PC-3 (cell line): Measurements from ENCODE around the gene STAG3. TPM values are rescaled to one million over a fixed set of nuclear protein-coding genes. Genes with fewer than 3 reads are reported as not detected.
A peak's percentile ranks its signal among the peaks of the same experiment; 100 is the strongest.

ENCODE experiments used
- ATAC-seq: fragments of 200-7000 bp; cut with Tn5 transposase; 2 replicates; pipeline ENCODE4 v1.9.1; 2020; ENCODE audit warnings: mild to moderate bottlenecking, moderate library complexity
- BruUV-seq: library from RNA; stranded (reverse); fragments of 400-500 nt; replicated peaks from 2 replicates; lab custom pipeline; 2021; lab: Mats Ljungman, UMichigan
- CTCF ChIA-PET: fragments of 300-600 bp; sonication (Branson Sonifier 250); formaldehyde crosslinking; loops from one replicate; lab custom pipeline; 2022; ENCODE audit warnings: antibody characterized with exemption; lab: Charles Lee
- POLR2A ChIA-PET: fragments of 300-600 bp; sonication (Branson Sonifier 250); formaldehyde crosslinking; loops from one replicate; lab custom pipeline; 2022; ENCODE audit warnings: antibody characterized with exemption; ENCODE audit not compliant: unreplicated experiment; lab: Charles Lee
- DNase-seq: peaks from one replicate; pipeline ENCODE4 v3.0.0-alpha.2; 2015
- H2AFZ ChIP-seq: fragments of 300-600 bp; sonication (generic); 2 replicates; pipeline ENCODE4 v1.6.0; 2016; ENCODE audit warnings: antibody characterized with exemption, low read length
- H3F3A ChIP-seq: fragments of 300-600 bp; sonication (generic); one replicate; pipeline ENCODE4 v1.6.0; 2017; ENCODE audit warnings: antibody characterized with exemption, low read length, control low read depth, mild to moderate bottlenecking; ENCODE audit not compliant: unreplicated experiment
- H3K27ac ChIP-seq: fragments of 300-600 bp; sonication (generic); 2 replicates; pipeline ENCODE4 v1.5.1; 2016; ENCODE audit warnings: mild to moderate bottlenecking, low read length
- H3K27me3 ChIP-seq: fragments of 300-600 bp; sonication (generic); 2 replicates; pipeline ENCODE4 v1.6.1; 2016; ENCODE audit warnings: low read length, mixed read lengths
- H3K36me3 ChIP-seq: fragments of 300-600 bp; sonication (generic); 2 replicates; pipeline ENCODE4 v1.6.1; 2016; ENCODE audit warnings: low read depth, mixed run types, low read length, mixed read lengths
- H3K4me1 ChIP-seq: fragments of 300-600 bp; sonication (generic); 2 replicates; pipeline ENCODE4 v1.5.1; 2016; ENCODE audit warnings: low read length; ENCODE audit not compliant: insufficient read depth
- H3K4me2 ChIP-seq: fragments of 300-600 bp; sonication (generic); 2 replicates; pipeline ENCODE4 v1.6.0; 2016; ENCODE audit warnings: low read length
- H3K4me3 ChIP-seq: fragments of 300-600 bp; sonication (generic); 2 replicates; pipeline ENCODE4 v1.5.1; 2016; ENCODE audit warnings: mild to moderate bottlenecking, low read length, mixed read lengths
- H3K79me2 ChIP-seq: fragments of 300-600 bp; sonication (generic); 2 replicates; pipeline ENCODE4 v1.6.1; 2017; ENCODE audit warnings: low read length, mixed read lengths
- H3K9ac ChIP-seq: fragments of 300-600 bp; sonication (generic); 2 replicates; pipeline ENCODE4 v1.6.0; 2016; ENCODE audit warnings: mild to moderate bottlenecking, low read length
- H3K9me2 ChIP-seq: fragments of 300-600 bp; sonication (generic); replicated peaks from 2 replicates; pipeline ENCODE4 v1.6.1; 2016; ENCODE audit warnings: mixed run types, low read length, mixed read lengths
- H3K9me3 ChIP-seq: fragments of 300-600 bp; sonication (generic); 2 replicates; pipeline ENCODE4 v1.6.1; 2016; ENCODE audit warnings: low read length, mixed read lengths
- H4K20me1 ChIP-seq: fragments of 300-600 bp; sonication (generic); 2 replicates; pipeline ENCODE4 v1.6.1; 2016; ENCODE audit warnings: low read length, mixed read lengths
- EZH2 ChIP-seq: fragments of 300-600 bp; sonication (generic); IDR thresholded peaks from one replicate; pipeline ENCODE4 v1.6.1; 2017; ENCODE audit warnings: antibody characterized with exemption, mild to moderate bottlenecking, low read length; ENCODE audit not compliant: unreplicated experiment
- EZH2phosphoT487 ChIP-seq: fragments of 300-600 bp; sonication (generic); IDR thresholded peaks from 2 replicates; pipeline ENCODE4 v1.6.1; 2018; ENCODE audit warnings: mild to moderate bottlenecking, antibody characterized with exemption, low read length, borderline replicate concordance
- intact Hi-C: fragments of 100-400 bp; cut with micrococcal nuclease; formaldehyde crosslinking; loops from 2 replicates; pipeline ENCODE4 v1.9.0; 2023
- total RNA-seq: library from RNA; depleted of rRNA; stranded (reverse); fragments of >200 nt; gene quantifications from 2 replicates; pipeline ENCODE4 v1.2.3, GENCODE V29; 2014
- TF ChIP-seq, protein P1 (sequence below): fragments of 300-600 bp; sonication (generic); conservative IDR thresholded peaks from 2 replicates; pipeline ENCODE4 v1.5.1; 2017; ENCODE audit warnings: antibody characterized with exemption, low read depth, mild to moderate bottlenecking, low read length

Gene STAG3
- total RNA-seq, 1 experiment from 2014 or later, result 0.07 TPM

DNA sequence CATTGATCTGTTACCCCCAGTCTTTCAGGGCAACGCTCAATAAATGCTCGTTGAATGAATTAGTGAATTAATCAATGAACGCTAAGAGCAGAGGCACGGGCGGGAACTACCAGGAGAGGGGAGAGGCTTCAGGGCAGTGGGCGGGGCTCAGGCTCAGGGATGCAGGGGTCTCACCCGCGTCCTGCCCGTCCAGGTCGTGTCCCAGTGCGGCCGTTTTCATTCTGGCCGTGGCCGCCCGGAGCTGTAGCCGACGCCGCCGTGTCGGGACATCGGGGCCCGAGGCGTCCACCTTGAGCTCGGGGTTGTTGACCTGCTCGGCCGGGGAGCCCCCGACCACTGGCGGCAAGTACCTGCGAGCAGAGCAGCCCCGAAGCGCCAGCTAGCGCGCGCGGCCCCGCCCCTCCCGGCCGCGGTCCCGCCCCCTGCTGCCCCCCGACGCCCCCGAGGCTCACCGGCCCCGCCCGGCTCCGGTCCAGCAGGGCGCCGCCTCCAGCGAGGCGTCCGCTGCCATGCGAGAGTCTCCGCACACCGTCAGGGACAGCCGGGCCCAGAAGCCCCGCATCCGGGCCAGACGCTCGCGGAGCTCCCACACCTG is 6.5 kb upstream of the STAG3 start:
- CTCF ChIA-PET, result no interaction called here

DNA sequence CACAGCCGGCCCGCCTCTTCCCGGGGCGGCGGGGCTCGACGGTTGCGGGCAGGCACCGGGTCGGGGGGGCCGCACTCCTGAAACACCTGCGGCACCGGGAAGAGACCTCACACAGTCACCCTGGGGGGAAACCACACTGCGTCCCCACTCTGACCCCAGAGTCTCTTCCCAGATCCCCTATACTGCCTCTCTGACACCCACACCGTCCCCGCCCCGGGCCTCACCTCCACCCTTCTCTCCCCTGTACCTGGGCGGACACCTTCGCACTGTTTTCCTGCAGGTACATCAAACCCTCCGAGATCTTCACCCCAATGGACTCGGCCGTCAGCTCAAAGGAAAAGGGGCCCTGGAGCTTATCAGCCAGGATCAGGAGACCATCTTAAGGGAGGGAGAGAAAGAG is 5.9 kb upstream of the STAG3 start:
- DNase-seq (no peak), ATAC-seq (no peak)
- TF ChIP-seq, protein P1, sequence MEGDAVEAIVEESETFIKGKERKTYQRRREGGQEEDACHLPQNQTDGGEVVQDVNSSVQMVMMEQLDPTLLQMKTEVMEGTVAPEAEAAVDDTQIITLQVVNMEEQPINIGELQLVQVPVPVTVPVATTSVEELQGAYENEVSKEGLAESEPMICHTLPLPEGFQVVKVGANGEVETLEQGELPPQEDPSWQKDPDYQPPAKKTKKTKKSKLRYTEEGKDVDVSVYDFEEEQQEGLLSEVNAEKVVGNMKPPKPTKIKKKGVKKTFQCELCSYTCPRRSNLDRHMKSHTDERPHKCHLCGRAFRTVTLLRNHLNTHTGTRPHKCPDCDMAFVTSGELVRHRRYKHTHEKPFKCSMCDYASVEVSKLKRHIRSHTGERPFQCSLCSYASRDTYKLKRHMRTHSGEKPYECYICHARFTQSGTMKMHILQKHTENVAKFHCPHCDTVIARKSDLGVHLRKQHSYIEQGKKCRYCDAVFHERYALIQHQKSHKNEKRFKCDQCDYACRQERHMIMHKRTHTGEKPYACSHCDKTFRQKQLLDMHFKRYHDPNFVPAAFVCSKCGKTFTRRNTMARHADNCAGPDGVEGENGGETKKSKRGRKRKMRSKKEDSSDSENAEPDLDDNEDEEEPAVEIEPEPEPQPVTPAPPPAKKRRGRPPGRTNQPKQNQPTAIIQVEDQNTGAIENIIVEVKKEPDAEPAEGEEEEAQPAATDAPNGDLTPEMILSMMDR, result no peak
- TF ChIP-seq EZH2phosphoT487 (no peak), EZH2 (no peak)
- no peaks in the 10 kb centered on the region for H4K20me1 ChIP-seq
- H3K9ac ChIP-seq, result no peak overlapping the region
- H3K4me1 ChIP-seq, result peaks cover 14% of the 10 kb centered on the region; the same call in 1 of the 2 replicates
- peak overlapping the region; percentile 83; the same call in 1 of the 2 replicates for H3K4me2 ChIP-seq
- CTCF ChIA-PET, result no interaction called here
- no peaks in the 10 kb centered on the region for H3K36me3 ChIP-seq
- 0 out of 2 replicates have a peak overlapping the region, but pooled peaks have one; percentile 64 for H2AFZ ChIP-seq
- POLR2A ChIA-PET, result no interaction called here
- no peaks in the 10 kb centered on the region for H3F3A ChIP-seq
- no peak overlapping the region for H3K27ac ChIP-seq
- H3K9me2 ChIP-seq, result no peaks in the 10 kb centered on the region
- no peaks in the 10 kb centered on the region for H3K27me3 ChIP-seq
- peak overlapping the region; percentile 61; the same call in 1 of the 2 replicates for H3K4me3 ChIP-seq
- BruUV-seq, result no TSS peak
- H3K9me3 ChIP-seq, result no peaks in the 10 kb centered on the region
- intact Hi-C loops, result no loop called here
- no peaks in the 10 kb centered on the region for H3K79me2 ChIP-seq

More for the DNA sequence above, 6.5 kb upstream of the STAG3 start:
- BruUV-seq, result no TSS peak
- peak overlapping the region; percentile 64; the same call in 1 of the 2 replicates for H2AFZ ChIP-seq
- TF ChIP-seq EZH2phosphoT487 (no peak), EZH2 (no peak)
- TF ChIP-seq, protein P1, result no peak
- H3K79me2 ChIP-seq, result no peaks in the 10 kb centered on the region
- DNase-seq (no peak), ATAC-seq (peak; percentile 26)
- H4K20me1 ChIP-seq, result no peaks in the 10 kb centered on the region
- H3K27me3 ChIP-seq, result no peaks in the 10 kb centered on the region
- POLR2A ChIA-PET, result no interaction called here
- no peak overlapping the region for H3K9ac ChIP-seq
- intact Hi-C loops, result no loop called here
- peaks cover 8% of the 10 kb centered on the region; the same call in 1 of the 2 replicates for H3K4me1 ChIP-seq
- H3K4me3 ChIP-seq, result peak overlapping the region; percentile 61
- H3K9me3 ChIP-seq, result no peaks in the 10 kb centered on the region
- H3F3A ChIP-seq, result no peaks in the 10 kb centered on the region
- H3K9me2 ChIP-seq, result no peaks in the 10 kb centered on the region
- peak overlapping the region; percentile 83 for H3K4me2 ChIP-seq
- no peak overlapping the region for H3K27ac ChIP-seq
- no peaks in the 10 kb centered on the region for H3K36me3 ChIP-seq

DNA sequence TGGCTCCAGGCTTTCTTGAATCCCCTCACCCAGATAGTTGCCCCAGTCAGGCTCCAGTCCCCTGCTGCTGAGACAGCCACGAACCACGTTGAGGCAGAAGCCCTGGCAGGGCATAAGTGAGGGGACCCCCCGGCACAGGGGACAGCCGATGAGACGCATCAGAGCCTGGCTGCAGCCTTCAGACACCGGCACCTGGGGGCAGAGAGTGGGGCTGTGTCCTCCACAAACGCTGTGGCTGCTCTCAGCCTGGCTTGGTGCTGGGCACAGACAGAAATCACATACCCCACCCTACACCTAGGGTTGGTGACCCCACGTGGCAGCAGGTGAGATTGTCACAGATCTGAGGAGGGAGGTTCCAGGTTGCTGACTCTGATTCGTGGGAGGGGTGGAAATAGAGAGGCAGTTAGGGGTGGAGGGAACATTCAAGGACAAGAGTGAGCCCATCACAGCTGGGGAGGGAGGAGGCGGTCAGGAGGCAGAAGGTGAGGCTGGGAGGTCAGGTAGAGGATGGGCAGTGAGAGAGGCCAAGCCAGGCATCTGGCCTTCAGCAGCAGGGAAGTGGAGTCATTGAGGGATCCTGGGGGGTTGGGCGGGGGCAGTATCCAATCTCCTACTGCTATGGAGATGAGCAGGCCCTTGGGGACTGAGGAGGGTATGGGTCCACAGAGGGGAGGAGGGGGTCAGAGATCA is 3.8 kb upstream of the STAG3 start:
- Histone ChIP-seq H3K27ac (no peak overlapping the region), H3K4me3 (no peak overlapping the region), H3K4me2 (no peak overlapping the region), H3K36me3 (no peaks in the 10 kb centered on the region), H3K27me3 (no peaks in the 10 kb centered on the region), H3K9ac (no peak overlapping the region), H3K9me2 (no peaks in the 10 kb centered on the region), H3F3A (no peaks in the 10 kb centered on the region), H3K79me2 (no peaks in the 10 kb centered on the region), H2AFZ (no peak overlapping the region), H4K20me1 (no peaks in the 10 kb centered on the region), H3K4me1 (peaks cover 9% of the 10 kb centered on the region; the same call in 1 of the 2 replicates), H3K9me3 (no peaks in the 10 kb centered on the region)
- intact Hi-C loops, result no loop called here
- POLR2A ChIA-PET, result no interaction called here
- ATAC-seq, result no peak
- no TSS peak for BruUV-seq
- TF ChIP-seq, protein P1, result no peak
- TF ChIP-seq EZH2phosphoT487 (no peak), EZH2 (no peak)
- DNase-seq, result no peak
- CTCF ChIA-PET, result no interaction called here
